ACC112 (cell line): Measurements from ENCODE around the gene KIFBP.
"Not testable (repeated sequence)": the region's sequence is repeated elsewhere in the genome, so short reads cannot be mapped to it uniquely, and the experiment has no call there.

Experiments
- H2AFZ ChIP-seq: fragments of 200-600 bp; sonication (generic); one replicate; pipeline ENCODE4 v1.6.0; 2017; ENCODE audit warnings: antibody characterized with exemption, low read length; ENCODE audit not compliant: unreplicated experiment
- H3K27ac ChIP-seq: fragments of 200-600 bp; sonication (generic); 2 replicates; pipeline ENCODE4 v1.5.1; 2014; ENCODE audit warnings: low read depth, mild to moderate bottlenecking, antibody characterized with exemption, low read length, moderate library complexity
- H3K27me3 ChIP-seq: fragments of 200-600 bp; sonication (generic); 2 replicates; pipeline ENCODE4 v1.6.1; 2014; ENCODE audit warnings: mild to moderate bottlenecking, antibody characterized with exemption, low read length, moderate library complexity, mixed read lengths; ENCODE audit not compliant: insufficient read depth
- H3K36me3 ChIP-seq: fragments of 200-600 bp; sonication (generic); 2 replicates; pipeline ENCODE4 v1.6.1; 2016; ENCODE audit warnings: mild to moderate bottlenecking, antibody characterized with exemption, low read length, moderate library complexity, mixed read lengths; ENCODE audit not compliant: insufficient read depth
- H3K4me1 ChIP-seq: fragments of 200-600 bp; sonication (generic); one replicate; pipeline ENCODE4 v1.6.1; 2016; ENCODE audit warnings: low read length, mixed read lengths; ENCODE audit not compliant: insufficient read depth, unreplicated experiment, control insufficient read depth
- H3K4me3 ChIP-seq: fragments of 200-600 bp; sonication (generic); 2 replicates; pipeline ENCODE4 v1.5.1; 2014; ENCODE audit warnings: mild to moderate bottlenecking, low read depth, low read length
- H3K79me2 ChIP-seq: fragments of 200-600 bp; sonication (generic); one replicate; pipeline ENCODE4 v1.6.0; 2016; ENCODE audit warnings: low read length; ENCODE audit not compliant: control insufficient read depth, unreplicated experiment, insufficient read depth

The KIFBP gene

DNA sequence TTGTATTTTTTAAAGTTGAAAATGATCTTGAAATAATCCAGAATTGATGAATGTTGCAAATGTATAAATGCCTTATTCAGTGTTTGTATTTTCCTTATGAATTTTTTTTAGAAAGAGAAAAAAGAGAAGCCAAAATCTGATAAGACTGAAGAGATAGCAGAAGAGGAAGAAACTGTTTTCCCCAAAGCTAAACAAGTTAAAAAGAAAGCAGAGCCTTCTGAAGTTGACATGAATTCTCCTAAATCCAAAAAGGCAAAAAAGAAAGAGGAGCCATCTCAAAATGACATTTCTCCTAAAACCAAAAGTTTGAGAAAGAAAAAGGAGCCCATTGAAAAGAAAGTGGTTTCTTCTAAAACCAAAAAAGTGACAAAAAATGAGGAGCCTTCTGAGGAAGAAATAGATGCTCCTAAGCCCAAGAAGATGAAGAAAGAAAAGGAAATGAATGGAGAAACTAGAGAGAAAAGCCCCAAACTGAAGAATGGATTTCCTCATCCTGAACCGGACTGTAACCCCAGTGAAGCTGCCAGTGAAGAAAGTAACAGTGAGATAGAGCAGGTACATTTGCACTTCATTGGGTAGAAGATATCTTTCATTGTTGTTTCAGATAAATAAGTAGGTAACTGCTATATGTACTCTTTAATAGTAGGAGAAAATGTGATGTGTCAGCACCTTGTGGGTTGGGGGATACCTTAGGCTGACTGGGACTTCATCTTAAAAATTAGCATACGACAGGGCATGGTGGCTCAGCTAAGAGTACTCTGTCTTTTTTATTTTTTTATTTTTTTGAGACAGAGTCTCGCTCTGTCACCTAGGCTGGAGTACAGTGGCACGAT, 28.7 kb upstream of the KIFBP start:
- Histone ChIP-seq H3K27ac (peak overlapping the region; percentile 12; the same call in 1 of the 2 replicates), H3K4me3 (no peak overlapping the region), H3K4me1 (peaks cover 32% of the 10 kb centered on the region), H2AFZ (no peak overlapping the region), H3K27me3 (no peaks in the 10 kb centered on the region), H3K36me3 (peaks cover 43% of the 10 kb centered on the region), H3K79me2 (peaks cover 81% of the 10 kb centered on the region)

DNA sequence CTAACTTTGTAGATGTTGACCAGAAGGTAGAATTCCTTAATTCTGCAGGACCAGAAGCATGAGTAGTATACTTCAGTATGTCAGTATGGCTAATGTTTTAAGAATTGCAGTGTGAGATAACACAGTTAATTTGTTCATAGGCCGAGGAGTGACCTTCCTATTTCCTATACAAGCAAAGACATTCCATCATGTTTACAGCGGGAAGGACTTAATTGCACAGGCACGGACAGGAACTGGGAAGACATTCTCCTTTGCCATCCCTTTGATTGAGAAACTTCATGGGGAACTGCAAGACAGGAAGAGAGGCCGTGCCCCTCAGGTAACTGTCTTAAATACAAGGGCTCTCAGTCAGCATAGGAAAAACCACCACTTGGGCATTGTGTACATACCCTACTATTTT, 25.5 kb upstream of the KIFBP start:
- Histone ChIP-seq H3K4me3 (no peak overlapping the region), H3K27me3 (no peaks in the 10 kb centered on the region), H3K36me3 (peaks cover 69% of the 10 kb centered on the region), H2AFZ (no peak overlapping the region), H3K27ac (no peak overlapping the region), H3K79me2 (peaks cover 65% of the 10 kb centered on the region), H3K4me1 (peaks cover 25% of the 10 kb centered on the region)

DNA sequence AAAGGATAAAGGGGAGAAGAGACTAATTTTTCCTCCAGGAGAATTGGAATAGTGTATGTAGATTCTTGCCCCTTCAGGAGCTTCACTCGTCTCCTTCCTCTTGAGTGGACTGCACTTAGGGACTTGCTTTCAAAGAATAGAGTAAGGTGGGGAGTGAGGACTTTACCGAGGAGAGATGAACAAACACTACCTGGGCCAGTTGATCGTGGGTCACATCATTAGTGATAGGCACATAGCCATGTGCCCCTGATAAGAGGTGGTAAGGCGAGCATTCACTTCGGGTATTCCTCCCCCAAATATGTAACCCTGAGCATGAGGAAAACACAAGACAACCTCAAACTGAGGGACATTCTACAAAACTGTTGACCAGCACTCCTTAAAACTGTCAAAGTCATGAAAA, 14.6 kb upstream of the KIFBP start:
- peaks cover 57% of the 10 kb centered on the region for H3K36me3 ChIP-seq
- no peak overlapping the region for H3K27ac ChIP-seq
- H3K79me2 ChIP-seq = peaks cover 26% of the 10 kb centered on the region

DNA sequence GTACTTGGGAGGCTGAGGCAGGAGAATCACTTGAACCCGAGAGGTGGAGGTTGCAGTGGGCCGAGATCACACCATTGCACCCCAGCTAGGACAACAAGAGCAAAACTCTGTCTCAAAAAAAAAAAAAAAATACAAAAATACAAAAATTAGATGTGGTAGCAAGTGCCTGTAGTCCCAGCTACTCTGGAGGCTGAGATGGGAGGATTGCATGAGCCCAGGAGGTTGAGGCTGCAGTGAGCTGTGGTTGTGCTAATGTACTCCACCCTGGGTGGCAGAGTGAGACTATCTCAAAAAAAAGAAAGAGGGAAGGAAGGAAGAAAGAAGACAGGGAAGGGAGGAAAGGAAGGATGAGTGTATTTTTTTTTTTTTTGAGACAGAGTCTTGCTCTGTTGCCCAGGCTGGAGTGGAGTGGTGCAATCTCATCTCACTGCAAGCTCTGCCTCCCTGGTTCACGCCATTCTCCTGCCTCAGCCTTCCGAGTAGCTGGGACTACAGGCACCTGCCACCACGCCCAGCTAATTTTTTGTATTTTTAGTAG, 12.6 kb upstream of the KIFBP start:
- not testable (repeated sequence) for H3K27ac ChIP-seq, H3K27me3 ChIP-seq, H2AFZ ChIP-seq, H3K4me1 ChIP-seq, H3K4me3 ChIP-seq
- Histone ChIP-seq H3K79me2 (peaks cover 26% of the 10 kb centered on the region), H3K36me3 (peaks cover 60% of the 10 kb centered on the region)

More for the DNA sequence above, 14.6 kb upstream of the KIFBP start:
- H3K4me1 ChIP-seq = no peaks in the 10 kb centered on the region
- no peak overlapping the region for H3K4me3 ChIP-seq
- H3K27me3 ChIP-seq = no peaks in the 10 kb centered on the region
- no peak overlapping the region for H2AFZ ChIP-seq

DNA sequence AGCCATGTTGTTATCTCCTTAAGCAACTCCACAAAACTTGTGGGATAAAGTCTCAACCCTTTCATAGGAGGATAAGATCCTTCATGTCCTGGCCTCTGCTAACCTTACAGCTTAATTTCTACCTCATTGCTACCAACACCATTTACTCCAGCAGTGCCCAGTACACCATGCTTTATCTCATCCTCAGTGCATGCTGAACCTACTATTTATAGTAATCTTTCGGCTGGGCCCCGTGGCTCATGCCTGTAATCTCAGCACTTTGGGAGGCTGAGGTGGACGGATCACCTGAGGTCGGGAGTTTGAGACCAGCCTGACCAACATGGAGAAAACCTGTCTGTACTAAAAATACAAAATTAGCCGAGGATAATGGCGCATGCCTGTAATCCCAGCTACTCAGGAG, 8.9 kb upstream of the KIFBP start:
- not testable (repeated sequence) for H3K4me1 ChIP-seq, H3K4me3 ChIP-seq, H3K27ac ChIP-seq, H3K79me2 ChIP-seq, H3K27me3 ChIP-seq, H2AFZ ChIP-seq
- H3K36me3 ChIP-seq = peaks cover 45% of the 10 kb centered on the region

DNA sequence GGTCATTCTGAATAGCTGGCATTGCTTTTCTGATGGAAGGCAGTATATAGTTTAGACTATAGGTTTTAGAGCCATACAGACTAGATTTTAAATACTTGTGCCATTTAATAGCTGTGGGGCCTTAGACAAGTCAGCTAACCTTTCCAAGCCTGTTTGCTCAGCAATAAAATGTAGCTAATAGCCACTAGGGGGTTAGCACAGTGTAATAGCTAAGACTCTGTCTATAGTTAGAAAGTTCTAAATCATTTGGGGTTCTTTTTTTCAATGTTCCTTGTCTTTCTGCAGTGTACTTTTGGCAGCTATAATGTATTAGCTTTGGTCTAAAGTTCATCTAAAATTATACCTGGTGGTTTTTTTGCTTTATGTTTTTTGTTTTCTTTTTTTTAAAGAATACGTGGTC, 7.5 kb upstream of the KIFBP start:
- H3K27ac ChIP-seq = no peak overlapping the region
- H2AFZ ChIP-seq = no peak overlapping the region
- H3K4me1 ChIP-seq = no peaks in the 10 kb centered on the region
- no peak overlapping the region for H3K4me3 ChIP-seq
- no peaks in the 10 kb centered on the region for H3K27me3 ChIP-seq
- H3K36me3 ChIP-seq = peaks cover 50% of the 10 kb centered on the region
- H3K79me2 ChIP-seq = peaks cover 3% of the 10 kb centered on the region

DNA sequence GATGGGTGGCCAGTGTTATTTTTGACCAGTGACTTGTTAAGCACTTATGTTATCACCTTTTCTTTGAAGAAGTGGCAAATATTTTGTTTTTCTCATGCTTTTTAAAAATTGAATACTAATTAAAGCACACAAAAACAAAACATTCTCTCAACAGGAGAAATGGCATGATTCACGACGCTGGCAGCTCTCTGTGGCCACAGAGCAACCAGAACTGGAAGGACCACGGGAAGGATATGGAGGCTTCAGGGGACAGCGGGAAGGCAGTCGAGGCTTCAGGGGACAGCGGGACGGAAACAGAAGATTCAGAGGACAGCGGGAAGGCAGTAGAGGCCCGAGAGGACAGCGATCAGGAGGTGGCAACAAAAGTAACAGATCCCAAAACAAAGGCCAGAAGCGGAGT, 6.2 kb upstream of the KIFBP start:
- H3K36me3 ChIP-seq = peaks cover 49% of the 10 kb centered on the region
- H3K79me2 ChIP-seq = peaks cover 3% of the 10 kb centered on the region
- no peak overlapping the region for H3K27ac ChIP-seq
- no peaks in the 10 kb centered on the region for H3K4me1 ChIP-seq
- H3K27me3 ChIP-seq = no peaks in the 10 kb centered on the region
- no peak overlapping the region for H2AFZ ChIP-seq
- no peak overlapping the region for H3K4me3 ChIP-seq

DNA sequence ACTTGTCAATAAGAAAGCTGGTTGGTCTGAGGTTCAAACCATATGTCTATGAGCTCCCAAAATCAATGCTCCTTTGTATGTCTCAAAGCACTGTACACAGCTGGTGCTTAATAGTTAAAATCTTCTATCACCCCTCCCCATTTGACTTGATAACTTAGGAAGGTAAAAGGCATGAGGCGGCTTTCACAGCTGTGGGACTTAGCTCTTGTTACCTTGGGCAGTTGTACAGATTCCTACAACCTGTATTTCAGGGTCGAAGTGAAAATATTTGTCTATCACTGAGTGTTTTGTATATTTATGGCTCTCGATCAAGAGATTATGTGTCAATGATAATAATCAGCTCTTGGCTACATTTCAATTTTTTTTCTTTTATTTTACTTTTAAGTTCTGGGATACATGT, 992 bp upstream of the KIFBP start:
- H3K79me2 ChIP-seq = peaks cover 40% of the 10 kb centered on the region

DNA sequence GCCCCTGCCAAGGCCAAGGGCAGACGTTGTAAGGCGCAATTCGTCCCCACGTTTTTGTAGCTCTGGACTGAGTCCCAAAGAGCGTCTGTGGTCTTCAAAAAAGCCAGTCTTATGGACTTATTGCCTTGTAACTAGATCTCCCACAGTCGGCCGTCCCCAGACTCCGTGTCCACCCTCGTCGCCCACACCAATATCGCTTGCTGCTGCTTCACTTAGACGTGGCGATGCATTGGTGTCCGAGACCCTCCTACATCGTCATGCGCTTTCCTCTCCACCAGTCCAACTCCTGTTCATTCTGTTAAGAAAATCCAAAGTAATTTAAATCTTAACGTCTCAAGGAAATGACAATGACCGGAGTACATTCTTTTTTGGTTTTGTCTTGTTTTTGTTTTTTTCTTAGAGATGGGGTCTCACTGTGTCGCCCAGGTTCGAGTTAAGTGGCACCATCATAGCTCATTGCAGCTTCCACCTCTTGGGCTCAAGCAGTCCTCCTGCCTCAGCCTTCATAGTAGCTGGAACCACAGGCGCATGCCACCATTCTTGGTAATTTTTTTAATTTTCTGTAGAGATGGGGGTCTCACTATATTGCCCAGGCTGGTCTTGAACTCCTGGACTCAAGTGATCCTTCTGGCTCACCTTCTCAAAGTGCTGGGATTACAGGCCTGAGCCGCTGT, 851 bp downstream of the KIFBP start:
- H3K4me1 ChIP-seq = peaks cover 39% of the 10 kb centered on the region
- peak overlapping the region; percentile 55; the same call in 1 of the 2 replicates for H3K27ac ChIP-seq
- no peaks in the 10 kb centered on the region for H3K27me3 ChIP-seq
- peaks cover 9% of the 10 kb centered on the region for H3K36me3 ChIP-seq
- H2AFZ ChIP-seq = peak overlapping the region; percentile 84
- peak overlapping the region; percentile 97 for H3K4me3 ChIP-seq
- H3K79me2 ChIP-seq = peaks cover 56% of the 10 kb centered on the region

More for the DNA sequence above, 992 bp upstream of the KIFBP start:
- peaks cover 20% of the 10 kb centered on the region for H3K36me3 ChIP-seq
- H2AFZ ChIP-seq = no peak overlapping the region
- peaks cover 28% of the 10 kb centered on the region for H3K4me1 ChIP-seq
- no peaks in the 10 kb centered on the region for H3K27me3 ChIP-seq
- no peak overlapping the region for H3K4me3 ChIP-seq
- H3K27ac ChIP-seq = no peak overlapping the region

DNA sequence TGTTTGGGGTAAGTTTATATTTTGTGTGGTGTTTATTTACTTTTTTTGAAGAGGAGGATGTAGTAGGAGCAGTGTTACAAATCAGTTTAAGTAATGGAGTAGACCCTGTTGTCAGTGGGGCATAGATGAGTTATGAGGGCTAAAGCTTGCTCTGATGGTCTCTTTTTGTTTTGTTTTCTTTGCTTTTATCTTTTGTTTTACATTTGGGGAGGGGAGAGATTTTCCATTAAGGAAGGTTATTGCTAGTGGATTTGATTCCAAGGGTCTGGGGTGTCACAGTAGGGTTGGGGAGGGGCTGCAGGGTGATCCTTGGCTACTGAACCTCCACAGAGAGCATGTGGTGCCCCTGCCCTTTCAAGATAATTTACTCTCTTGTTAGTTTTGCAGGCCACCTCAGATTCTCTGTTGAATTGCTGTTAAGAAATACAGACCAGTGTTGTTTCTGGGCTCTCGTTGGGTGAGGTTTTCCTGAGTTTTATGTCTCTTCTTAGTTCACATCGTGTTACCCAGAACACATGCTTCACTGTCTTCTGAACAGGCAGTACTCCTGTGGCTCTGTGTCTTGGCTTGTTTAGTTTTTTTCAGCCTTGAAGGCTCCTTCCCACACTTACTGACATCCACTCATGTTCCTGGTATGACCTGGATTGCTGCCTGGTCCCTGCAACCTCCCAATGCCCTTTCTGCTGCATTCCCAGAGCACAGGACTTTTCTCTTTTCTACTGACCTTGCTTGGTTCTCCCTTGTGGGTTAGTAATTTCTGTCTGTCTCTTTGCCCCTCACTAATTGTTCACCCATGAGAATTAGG, 4.2 kb downstream of the KIFBP start:
- peaks cover 47% of the 10 kb centered on the region for H3K4me1 ChIP-seq

More for the DNA sequence above, 4.2 kb downstream of the KIFBP start:
- no peak overlapping the region for H2AFZ ChIP-seq
- H3K79me2 ChIP-seq = peaks cover 85% of the 10 kb centered on the region
- H3K36me3 ChIP-seq = peaks cover 4% of the 10 kb centered on the region; the same call in 1 of the 2 replicates
- peak overlapping the region; percentile 71 for H3K27ac ChIP-seq
- no peaks in the 10 kb centered on the region for H3K27me3 ChIP-seq
- peak overlapping the region; percentile 38 for H3K4me3 ChIP-seq
